ENCODE measurements around the gene HSD17B2.
"Not testable (repeated sequence)": the region's sequence is repeated elsewhere in the genome, so short reads cannot be mapped to it uniquely, and the experiment has no call there.

Gene HSD17B2

DNA sequence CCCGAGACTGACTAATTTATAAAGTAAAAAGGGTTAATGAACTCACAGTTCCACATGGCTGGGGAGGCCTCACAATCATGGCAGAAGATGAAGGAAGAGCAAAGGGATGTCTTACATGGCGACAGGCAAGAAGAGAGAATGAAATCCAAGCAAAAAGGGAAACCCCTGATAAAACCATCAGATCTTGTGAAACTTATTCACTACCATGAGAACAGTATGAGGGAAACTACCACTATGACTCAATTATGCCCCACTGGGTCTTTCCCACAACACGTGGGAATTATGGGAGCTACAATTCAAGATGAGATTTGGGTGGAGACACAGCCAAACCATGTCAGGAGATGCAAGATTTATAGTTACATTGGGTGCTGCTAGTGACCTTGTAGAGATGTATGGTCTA, 74.2 kb downstream of the HSD17B2 start:
- not testable (repeated sequence) for H3K4me3 ChIP-seq (ENCODE audit: low read depth in 1 of 2, low read length in 2 of 2); H3K27ac ChIP-seq (ENCODE audit: low read depth, low read length); H3K27me3 ChIP-seq (ENCODE audit: control insufficient read depth in 1 of 2, insufficient read depth in 2 of 2, low read length in 2 of 2); H3K9ac ChIP-seq (ENCODE audit: low read depth in 1 of 2, low read length in 2 of 2); H3K9me3 ChIP-seq (ENCODE audit: control insufficient read depth in 1 of 2, low read length in 2 of 2); H3K36me3 ChIP-seq (ENCODE audit: control insufficient read depth in 1 of 2, insufficient read depth in 2 of 2, low read length in 2 of 2); H3K4me1 ChIP-seq (ENCODE audit: control insufficient read depth in 1 of 2, insufficient read depth in 2 of 2, low read length in 2 of 2)

DNA sequence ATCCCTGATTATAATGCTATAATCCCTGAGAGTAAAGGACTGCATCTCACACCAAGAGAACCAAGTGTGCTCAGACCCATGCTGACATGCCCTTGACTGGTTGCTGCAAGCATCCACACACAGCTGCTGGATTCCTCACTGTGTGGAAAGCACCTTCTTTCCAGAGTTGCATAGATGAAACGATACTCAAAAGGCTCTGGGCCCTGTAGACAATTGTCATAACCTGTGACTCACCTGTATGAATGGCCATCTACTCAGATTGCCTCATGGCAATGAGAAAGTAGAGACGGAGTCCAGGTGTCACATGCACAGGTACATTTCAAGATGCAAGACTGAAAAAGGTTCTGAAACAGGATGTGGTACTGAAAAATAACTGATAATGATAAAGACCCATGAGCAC, 76.9 kb downstream of the HSD17B2 start:
- Histone ChIP-seq H3K9ac (ENCODE audit: low read depth in 1 of 2, low read length in 2 of 2) (no peak overlapping the region), H3K4me1 (ENCODE audit: control insufficient read depth in 1 of 2, insufficient read depth in 2 of 2, low read length in 2 of 2) (no peaks in the 10 kb centered on the region), H3K36me3 (ENCODE audit: control insufficient read depth in 1 of 2, insufficient read depth in 2 of 2, low read length in 2 of 2) (no peaks in the 10 kb centered on the region), H3K9me3 (ENCODE audit: control insufficient read depth in 1 of 2, low read length in 2 of 2) (no peaks in the 10 kb centered on the region), H3K27me3 (ENCODE audit: control insufficient read depth in 1 of 2, insufficient read depth in 2 of 2, low read length in 2 of 2) (no peaks in the 10 kb centered on the region), H3K4me3 (ENCODE audit: low read depth in 1 of 2, low read length in 2 of 2) (no peak overlapping the region), H3K27ac (ENCODE audit: low read depth, low read length) (no peak overlapping the region)

DNA sequence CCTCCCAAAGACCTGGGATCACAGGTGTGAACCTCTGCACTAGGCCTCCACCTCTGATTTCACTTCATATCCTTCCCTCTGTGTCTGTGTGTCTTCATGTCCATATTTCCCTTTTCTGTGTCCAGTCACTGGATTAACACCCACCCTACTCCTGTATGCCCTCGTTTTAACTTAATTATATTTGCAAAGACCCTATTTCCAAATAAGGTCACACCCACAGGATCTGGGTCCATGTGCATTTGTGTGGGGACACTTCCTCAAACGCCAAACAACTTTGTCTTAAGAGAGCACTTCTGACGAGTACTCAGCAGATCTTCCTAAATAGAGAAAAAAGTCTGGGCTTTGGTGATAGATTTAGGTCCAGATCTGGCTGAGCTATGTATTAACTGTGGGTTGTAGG, 78.7 kb downstream of the HSD17B2 start:
- no peak overlapping the region for H3K27ac ChIP-seq (ENCODE audit: low read depth, low read length)
- H3K36me3 ChIP-seq (ENCODE audit: control insufficient read depth in 1 of 2, insufficient read depth in 2 of 2, low read length in 2 of 2) = no peaks in the 10 kb centered on the region
- H3K27me3 ChIP-seq (ENCODE audit: control insufficient read depth in 1 of 2, insufficient read depth in 2 of 2, low read length in 2 of 2) = no peaks in the 10 kb centered on the region
- H3K4me1 ChIP-seq (ENCODE audit: control insufficient read depth in 1 of 2, insufficient read depth in 2 of 2, low read length in 2 of 2) = no peaks in the 10 kb centered on the region
- no peak overlapping the region for H3K4me3 ChIP-seq (ENCODE audit: low read depth in 1 of 2, low read length in 2 of 2)
- H3K9ac ChIP-seq (ENCODE audit: low read depth in 1 of 2, low read length in 2 of 2) = no peak overlapping the region
- H3K9me3 ChIP-seq (ENCODE audit: control insufficient read depth in 1 of 2, low read length in 2 of 2) = no peaks in the 10 kb centered on the region

DNA sequence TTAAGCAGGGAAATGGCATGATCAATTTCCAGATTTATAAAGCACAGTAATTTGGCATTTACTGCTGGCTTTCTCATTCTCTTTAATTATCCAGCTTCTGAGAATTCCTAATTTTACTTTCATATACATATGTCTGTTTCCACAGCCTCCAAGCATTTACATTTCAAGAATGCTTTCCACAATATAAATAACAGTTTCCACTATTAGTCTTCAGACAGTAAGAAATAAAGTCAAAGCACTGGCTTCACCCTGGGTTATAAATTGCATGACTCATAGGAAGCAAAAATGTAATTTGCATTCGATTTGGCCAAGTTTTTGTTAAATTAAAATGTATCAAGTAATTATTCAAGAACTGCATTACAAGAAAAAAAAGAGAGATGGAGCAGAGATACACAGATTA, 81.5 kb downstream of the HSD17B2 start:
- Histone ChIP-seq H3K9me3 (ENCODE audit: control insufficient read depth in 1 of 2, low read length in 2 of 2) (no peaks in the 10 kb centered on the region), H3K9ac (ENCODE audit: low read depth in 1 of 2, low read length in 2 of 2) (no peak overlapping the region), H3K4me3 (ENCODE audit: low read depth in 1 of 2, low read length in 2 of 2) (no peak overlapping the region), H3K36me3 (ENCODE audit: control insufficient read depth in 1 of 2, insufficient read depth in 2 of 2, low read length in 2 of 2) (no peaks in the 10 kb centered on the region), H3K4me1 (ENCODE audit: control insufficient read depth in 1 of 2, insufficient read depth in 2 of 2, low read length in 2 of 2) (no peaks in the 10 kb centered on the region), H3K27ac (ENCODE audit: low read depth, low read length) (no peak overlapping the region), H3K27me3 (ENCODE audit: control insufficient read depth in 1 of 2, insufficient read depth in 2 of 2, low read length in 2 of 2) (no peaks in the 10 kb centered on the region)

DNA sequence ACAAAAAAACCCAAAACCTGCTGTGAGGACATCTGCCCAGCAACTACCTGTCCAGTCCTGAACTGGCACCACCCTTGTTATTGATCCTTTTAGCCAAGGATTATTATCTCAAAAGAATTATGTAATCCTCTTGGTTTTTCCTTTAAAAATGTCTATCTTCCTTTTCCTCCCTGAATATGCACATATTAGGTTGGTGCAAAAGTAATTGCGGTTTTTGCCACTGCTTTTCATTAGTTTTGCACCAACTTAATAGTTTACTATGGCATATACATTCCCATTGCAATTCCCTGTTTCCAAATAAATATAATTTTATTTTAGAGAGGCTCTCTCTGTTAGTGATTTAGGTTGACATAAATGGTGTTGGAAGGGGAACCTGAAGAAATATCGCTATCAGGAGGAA, 83.7 kb downstream of the HSD17B2 start:
- no peaks in the 10 kb centered on the region for H3K27me3 ChIP-seq (ENCODE audit: control insufficient read depth in 1 of 2, insufficient read depth in 2 of 2, low read length in 2 of 2)
- no peak overlapping the region for H3K9ac ChIP-seq (ENCODE audit: low read depth in 1 of 2, low read length in 2 of 2)
- H3K36me3 ChIP-seq (ENCODE audit: control insufficient read depth in 1 of 2, insufficient read depth in 2 of 2, low read length in 2 of 2) = no peaks in the 10 kb centered on the region
- no peaks in the 10 kb centered on the region for H3K9me3 ChIP-seq (ENCODE audit: control insufficient read depth in 1 of 2, low read length in 2 of 2)
- H3K4me3 ChIP-seq (ENCODE audit: low read depth in 1 of 2, low read length in 2 of 2) = no peak overlapping the region
- H3K27ac ChIP-seq (ENCODE audit: low read depth, low read length) = no peak overlapping the region
- no peaks in the 10 kb centered on the region for H3K4me1 ChIP-seq (ENCODE audit: control insufficient read depth in 1 of 2, insufficient read depth in 2 of 2, low read length in 2 of 2)

DNA sequence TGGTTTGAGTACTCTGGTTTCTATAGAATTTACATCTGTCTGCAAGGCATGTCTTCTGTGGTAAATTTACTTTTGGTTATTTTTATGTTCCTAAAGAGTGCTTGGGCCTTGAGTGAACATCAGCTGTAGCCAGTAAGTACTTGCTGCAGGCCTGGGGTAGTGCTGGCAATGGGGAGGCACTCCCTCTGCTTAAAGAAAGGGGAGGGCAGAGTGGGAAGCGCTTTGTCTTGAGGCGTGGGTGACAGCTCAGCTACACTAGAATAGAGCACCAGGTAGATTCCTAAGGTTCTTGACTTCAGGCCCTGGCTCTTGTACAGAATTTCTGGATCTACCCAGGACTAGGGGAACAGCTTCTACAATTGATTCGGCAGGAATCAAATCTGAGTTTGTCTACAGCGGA, 84.4 kb downstream of the HSD17B2 start:
- no peaks in the 10 kb centered on the region for H3K27me3 ChIP-seq (ENCODE audit: control insufficient read depth in 1 of 2, insufficient read depth in 2 of 2, low read length in 2 of 2)
- no peak overlapping the region for H3K9ac ChIP-seq (ENCODE audit: low read depth in 1 of 2, low read length in 2 of 2)
- H3K27ac ChIP-seq (ENCODE audit: low read depth, low read length) = no peak overlapping the region
- H3K4me1 ChIP-seq (ENCODE audit: control insufficient read depth in 1 of 2, insufficient read depth in 2 of 2, low read length in 2 of 2) = no peaks in the 10 kb centered on the region
- H3K9me3 ChIP-seq (ENCODE audit: control insufficient read depth in 1 of 2, low read length in 2 of 2) = no peaks in the 10 kb centered on the region
- no peak overlapping the region for H3K4me3 ChIP-seq (ENCODE audit: low read depth in 1 of 2, low read length in 2 of 2)
- H3K36me3 ChIP-seq (ENCODE audit: control insufficient read depth in 1 of 2, insufficient read depth in 2 of 2, low read length in 2 of 2) = no peaks in the 10 kb centered on the region

DNA sequence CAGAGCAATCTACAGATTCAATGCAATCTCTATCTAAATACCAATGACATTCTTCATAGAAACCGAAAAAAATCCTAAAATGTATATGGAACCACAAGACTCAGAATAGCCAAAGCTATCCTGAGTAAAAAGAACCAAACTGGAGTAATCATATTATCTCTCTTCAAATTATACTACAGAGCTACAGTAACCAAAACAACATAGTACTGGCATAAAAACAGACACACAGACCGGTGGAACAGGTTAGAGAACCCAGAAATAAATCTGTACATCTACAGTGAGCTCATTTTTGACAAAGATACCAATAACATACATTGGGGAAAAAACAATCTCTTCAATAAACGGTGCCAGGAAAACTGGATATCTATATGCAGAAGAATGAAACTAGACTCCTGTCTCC, 89.6 kb downstream of the HSD17B2 start:
- Histone ChIP-seq H3K27me3 (ENCODE audit: control insufficient read depth in 1 of 2, insufficient read depth in 2 of 2, low read length in 2 of 2) (no peaks in the 10 kb centered on the region), H3K4me1 (ENCODE audit: control insufficient read depth in 1 of 2, insufficient read depth in 2 of 2, low read length in 2 of 2) (no peaks in the 10 kb centered on the region), H3K36me3 (ENCODE audit: control insufficient read depth in 1 of 2, insufficient read depth in 2 of 2, low read length in 2 of 2) (no peaks in the 10 kb centered on the region)

DNA sequence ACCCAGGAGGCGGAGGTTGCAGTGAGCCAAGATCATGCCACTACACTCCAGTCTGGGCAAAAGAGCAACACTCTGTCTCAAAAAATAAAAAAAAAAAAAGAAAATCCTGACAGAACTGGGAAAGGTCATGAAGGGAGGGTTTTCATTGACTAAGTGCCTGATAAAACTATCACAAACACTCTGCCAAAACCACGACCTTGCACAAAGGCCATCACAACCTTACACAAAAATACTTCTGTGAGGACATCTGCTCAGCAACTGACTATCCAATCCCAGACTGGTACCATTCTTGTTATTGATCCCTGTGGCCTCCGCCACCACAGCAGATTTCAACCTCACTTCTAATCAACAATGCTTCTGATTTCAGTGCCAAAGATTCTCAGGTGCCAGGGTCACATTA, 94.8 kb downstream of the HSD17B2 start:
- no peaks in the 10 kb centered on the region for H3K4me1 ChIP-seq (ENCODE audit: control insufficient read depth in 1 of 2, insufficient read depth in 2 of 2, low read length in 2 of 2)
- H3K36me3 ChIP-seq (ENCODE audit: control insufficient read depth in 1 of 2, insufficient read depth in 2 of 2, low read length in 2 of 2) = no peaks in the 10 kb centered on the region
- no peak overlapping the region for H3K9ac ChIP-seq (ENCODE audit: low read depth in 1 of 2, low read length in 2 of 2)
- H3K4me3 ChIP-seq (ENCODE audit: low read depth in 1 of 2, low read length in 2 of 2) = no peak overlapping the region
- no peak overlapping the region for H3K27ac ChIP-seq (ENCODE audit: low read depth, low read length)
- H3K27me3 ChIP-seq (ENCODE audit: control insufficient read depth in 1 of 2, insufficient read depth in 2 of 2, low read length in 2 of 2) = no peaks in the 10 kb centered on the region
- H3K9me3 ChIP-seq (ENCODE audit: control insufficient read depth in 1 of 2, low read length in 2 of 2) = no peaks in the 10 kb centered on the region

More for the DNA sequence above, 89.6 kb downstream of the HSD17B2 start:
- no peak overlapping the region for H3K9ac ChIP-seq (ENCODE audit: low read depth in 1 of 2, low read length in 2 of 2)
- H3K9me3 ChIP-seq (ENCODE audit: control insufficient read depth in 1 of 2, low read length in 2 of 2) = no peaks in the 10 kb centered on the region
- H3K4me3 ChIP-seq (ENCODE audit: low read depth in 1 of 2, low read length in 2 of 2) = no peak overlapping the region
- no peak overlapping the region for H3K27ac ChIP-seq (ENCODE audit: low read depth, low read length)

DNA sequence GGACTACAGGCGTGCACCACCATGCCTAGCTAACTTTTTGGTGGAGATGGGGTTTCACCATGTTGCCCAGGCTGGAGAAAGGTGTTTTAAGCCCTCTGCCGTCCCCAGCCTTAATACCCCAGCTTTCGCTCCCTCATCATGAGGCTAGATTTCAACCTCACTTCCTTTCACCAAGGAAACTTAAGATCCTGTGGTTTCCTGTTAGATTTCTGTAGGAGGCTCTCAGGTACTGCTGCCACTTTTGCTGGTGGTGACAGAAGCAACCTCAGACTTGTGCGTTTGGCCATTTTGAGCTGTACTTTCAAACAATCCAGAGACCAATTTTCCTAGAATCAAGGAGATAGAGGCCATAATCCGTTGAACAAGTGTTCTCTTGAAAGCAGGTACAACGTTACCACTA, 98.7 kb downstream of the HSD17B2 start:
- Histone ChIP-seq H3K4me1 (ENCODE audit: control insufficient read depth in 1 of 2, insufficient read depth in 2 of 2, low read length in 2 of 2) (peaks cover 3 to 4% of the 10 kb centered on the region in 2 donors), H3K27me3 (ENCODE audit: control insufficient read depth in 1 of 2, insufficient read depth in 2 of 2, low read length in 2 of 2) (no peaks in the 10 kb centered on the region), H3K4me3 (ENCODE audit: low read depth in 1 of 2, low read length in 2 of 2) (no peak overlapping the region), H3K36me3 (ENCODE audit: control insufficient read depth in 1 of 2, insufficient read depth in 2 of 2, low read length in 2 of 2) (no peaks in the 10 kb centered on the region), H3K9me3 (ENCODE audit: control insufficient read depth in 1 of 2, low read length in 2 of 2) (no peaks in the 10 kb centered on the region), H3K27ac (ENCODE audit: low read depth, low read length) (no peak overlapping the region), H3K9ac (ENCODE audit: low read depth in 1 of 2, low read length in 2 of 2) (no peak overlapping the region)

DNA sequence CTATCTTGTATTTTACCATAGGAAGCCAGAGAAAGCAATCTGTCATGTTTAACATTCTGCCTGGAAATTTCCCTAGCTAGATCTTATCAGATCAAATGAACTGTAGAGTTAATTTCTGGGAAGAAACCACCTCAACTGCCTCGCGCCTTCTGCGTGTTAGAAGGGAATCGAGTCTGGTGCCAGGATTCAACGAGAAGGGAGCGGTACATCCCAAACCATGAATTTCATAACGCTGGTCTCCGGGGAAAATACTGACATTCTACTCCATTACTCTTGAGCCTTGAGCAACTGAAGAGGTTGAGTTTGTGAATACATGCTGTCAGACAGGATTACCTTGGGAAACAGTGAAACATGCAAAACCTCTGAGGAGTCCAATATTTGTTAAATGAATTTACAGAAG, 99.8 kb downstream of the HSD17B2 start:
- Histone ChIP-seq H3K27ac (ENCODE audit: low read depth, low read length) (no peak overlapping the region), H3K36me3 (ENCODE audit: control insufficient read depth in 1 of 2, insufficient read depth in 2 of 2, low read length in 2 of 2) (no peaks in the 10 kb centered on the region), H3K4me3 (ENCODE audit: low read depth in 1 of 2, low read length in 2 of 2) (no peak overlapping the region), H3K9ac (ENCODE audit: low read depth in 1 of 2, low read length in 2 of 2) (no peak overlapping the region), H3K27me3 (ENCODE audit: control insufficient read depth in 1 of 2, insufficient read depth in 2 of 2, low read length in 2 of 2) (no peaks in the 10 kb centered on the region), H3K4me1 (ENCODE audit: control insufficient read depth in 1 of 2, insufficient read depth in 2 of 2, low read length in 2 of 2) (peaks cover 4 to 6% of the 10 kb centered on the region in 2 donors), H3K9me3 (ENCODE audit: control insufficient read depth in 1 of 2, low read length in 2 of 2) (no peaks in the 10 kb centered on the region)

DNA sequence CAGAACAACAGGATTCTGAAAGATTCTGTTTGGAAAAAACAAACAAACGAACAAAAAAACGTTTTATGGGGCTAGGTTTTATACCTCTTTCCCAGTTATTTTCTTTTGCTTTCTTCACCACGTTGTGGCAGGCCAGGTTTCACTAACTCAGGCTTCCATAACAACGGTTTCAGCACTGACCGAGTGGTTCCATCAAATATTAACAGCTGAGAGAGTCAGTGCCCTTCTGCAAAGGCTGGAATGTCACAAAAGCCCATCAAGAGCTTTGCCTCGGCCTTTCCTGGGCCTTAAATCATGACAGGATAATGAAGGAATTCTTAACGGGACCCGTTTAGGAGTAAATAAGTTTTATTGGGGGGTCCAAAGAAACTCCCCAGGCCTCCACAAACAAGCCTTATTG, 100.8 kb downstream of the HSD17B2 start:
- H3K27ac ChIP-seq (ENCODE audit: low read depth, low read length) = no peak overlapping the region
- no peak overlapping the region for H3K9ac ChIP-seq (ENCODE audit: low read depth in 1 of 2, low read length in 2 of 2)
- H3K4me1 ChIP-seq (ENCODE audit: control insufficient read depth in 1 of 2, insufficient read depth in 2 of 2, low read length in 2 of 2) = peaks cover 4 to 6% of the 10 kb centered on the region in 2 donors
- H3K36me3 ChIP-seq (ENCODE audit: control insufficient read depth in 1 of 2, insufficient read depth in 2 of 2, low read length in 2 of 2) = no peaks in the 10 kb centered on the region
- H3K9me3 ChIP-seq (ENCODE audit: control insufficient read depth in 1 of 2, low read length in 2 of 2) = no peaks in the 10 kb centered on the region
- H3K4me3 ChIP-seq (ENCODE audit: low read depth in 1 of 2, low read length in 2 of 2) = no peak overlapping the region
- H3K27me3 ChIP-seq (ENCODE audit: control insufficient read depth in 1 of 2, insufficient read depth in 2 of 2, low read length in 2 of 2) = no peaks in the 10 kb centered on the region

All from duodenal mucosa (tissue), 2 donors.